Measurements from ENCODE around the gene LSAMP. TPM values are rescaled to one million over a fixed set of nuclear protein-coding genes. Genes with fewer than 3 reads are reported as not detected.
A peak's percentile ranks its signal among the peaks of the same experiment; 100 is the strongest.

The LSAMP gene
- total RNA-seq, 1 donor = 3.3 TPM

- Histone ChIP-seq H3K9me3 (ENCODE audit: low read depth, low read length) (no peaks in the 10 kb centered on the region), H3K36me3 (ENCODE audit: insufficient read depth, low read length) (no peaks in the 10 kb centered on the region), H3K27me3 (ENCODE audit: insufficient read depth, low read length) (no peaks in the 10 kb centered on the region), H3K27ac (ENCODE audit: low read depth, low read length) (no peak overlapping the region), H3K4me2 (ENCODE audit: insufficient read depth, low read length) (no peak overlapping the region), H4K20me1 (ENCODE audit: insufficient read depth, low read length) (no peaks in the 10 kb centered on the region), H3K4me3 (ENCODE audit: insufficient read depth, low read length) (no peak overlapping the region), H3K79me2 (ENCODE audit: insufficient read depth, low read length) (no peaks in the 10 kb centered on the region), H2AFZ (ENCODE audit: low read length) (no peak overlapping the region), H3K4me1 (ENCODE audit: insufficient read depth, low read length) (peaks cover 2% of the 10 kb centered on the region)
- TF ChIP-seq CTCF (IDR thresholded peaks at IDR 0.05; ENCODE audit: extremely low read depth, low read depth, low read length) = no peak
- DNase-seq (ENCODE audit: insufficient read length, low spot score, missing footprints) = no peak
These were observed 606.5 kb downstream of the LSAMP start for GRCh38 chr3:115838786-115839185.

- H3K27ac ChIP-seq (ENCODE audit: low read depth, low read length) = no peak overlapping the region
- H2AFZ ChIP-seq (ENCODE audit: low read length) = no peak overlapping the region
- no peaks in the 10 kb centered on the region for H4K20me1 ChIP-seq (ENCODE audit: insufficient read depth, low read length)
- no peaks in the 10 kb centered on the region for H3K36me3 ChIP-seq (ENCODE audit: insufficient read depth, low read length)
- peaks cover 8% of the 10 kb centered on the region for H3K4me1 ChIP-seq (ENCODE audit: insufficient read depth, low read length)
- H3K4me2 ChIP-seq (ENCODE audit: insufficient read depth, low read length) = no peak overlapping the region
- DNase-seq (ENCODE audit: insufficient read length, low spot score, missing footprints) = peak; percentile 69
- no peak overlapping the region for H3K4me3 ChIP-seq (ENCODE audit: insufficient read depth, low read length)
- peak; percentile 82 for TF ChIP-seq CTCF (IDR thresholded peaks at IDR 0.05; ENCODE audit: extremely low read depth, low read depth, low read length)
- no peaks in the 10 kb centered on the region for H3K9me3 ChIP-seq (ENCODE audit: low read depth, low read length)
- no peaks in the 10 kb centered on the region for H3K79me2 ChIP-seq (ENCODE audit: insufficient read depth, low read length)
- H3K27me3 ChIP-seq (ENCODE audit: insufficient read depth, low read length) = no peaks in the 10 kb centered on the region
These were observed 608.3 kb downstream of the LSAMP start for GRCh38 chr3:115836944-115837343.

- no peak overlapping the region for H3K27ac ChIP-seq (ENCODE audit: low read depth, low read length)
- TF ChIP-seq CTCF (IDR thresholded peaks at IDR 0.05; ENCODE audit: extremely low read depth, low read depth, low read length) = no peak
- peaks cover 8% of the 10 kb centered on the region for H3K4me1 ChIP-seq (ENCODE audit: insufficient read depth, low read length)
- no peak for DNase-seq (ENCODE audit: insufficient read length, low spot score, missing footprints)
- H3K79me2 ChIP-seq (ENCODE audit: insufficient read depth, low read length) = no peaks in the 10 kb centered on the region
- H4K20me1 ChIP-seq (ENCODE audit: insufficient read depth, low read length) = no peaks in the 10 kb centered on the region
- H3K4me2 ChIP-seq (ENCODE audit: insufficient read depth, low read length) = no peak overlapping the region
- H3K36me3 ChIP-seq (ENCODE audit: insufficient read depth, low read length) = no peaks in the 10 kb centered on the region
- no peaks in the 10 kb centered on the region for H3K27me3 ChIP-seq (ENCODE audit: insufficient read depth, low read length)
- no peak overlapping the region for H2AFZ ChIP-seq (ENCODE audit: low read length)
- no peaks in the 10 kb centered on the region for H3K9me3 ChIP-seq (ENCODE audit: low read depth, low read length)
- no peak overlapping the region for H3K4me3 ChIP-seq (ENCODE audit: insufficient read depth, low read length)
These were observed 609.3 kb downstream of the LSAMP start for GRCh38 chr3:115835946-115836345.

GRCh38 chr3:115834068-115834467 lies 611.2 kb downstream of the LSAMP start:
- H2AFZ ChIP-seq (ENCODE audit: low read length) = no peak overlapping the region
- H3K79me2 ChIP-seq (ENCODE audit: insufficient read depth, low read length) = no peaks in the 10 kb centered on the region
- H3K4me3 ChIP-seq (ENCODE audit: insufficient read depth, low read length) = no peak overlapping the region
- H3K4me1 ChIP-seq (ENCODE audit: insufficient read depth, low read length) = peaks cover 8% of the 10 kb centered on the region
- H3K36me3 ChIP-seq (ENCODE audit: insufficient read depth, low read length) = no peaks in the 10 kb centered on the region
- H3K27me3 ChIP-seq (ENCODE audit: insufficient read depth, low read length) = no peaks in the 10 kb centered on the region
- no peak for DNase-seq (ENCODE audit: insufficient read length, low spot score, missing footprints)
- H3K27ac ChIP-seq (ENCODE audit: low read depth, low read length) = no peak overlapping the region
- no peak overlapping the region for H3K4me2 ChIP-seq (ENCODE audit: insufficient read depth, low read length)
- H4K20me1 ChIP-seq (ENCODE audit: insufficient read depth, low read length) = no peaks in the 10 kb centered on the region
- H3K9me3 ChIP-seq (ENCODE audit: low read depth, low read length) = no peaks in the 10 kb centered on the region
- no peak for TF ChIP-seq CTCF (IDR thresholded peaks at IDR 0.05; ENCODE audit: extremely low read depth, low read depth, low read length)

All from osteoblast (primary cell).